Dermis microvascular lymphatic vessel endothelial cell (primary cell): Measurements from ENCODE around the gene PNPLA1. TPM values are rescaled to one million over a fixed set of nuclear protein-coding genes. Genes with fewer than 3 reads are reported as not detected.

Experiments
- DNase-seq, 2 donors: peaks; one replicate each; pipeline versions ENCODE4 v3.0.0 to v3.0.0-alpha.2; 2010; ENCODE audit warnings: low read depth in 2 of 2
- total RNA-seq: library from RNA; depleted of rRNA; stranded (reverse); fragments of >200 nt; gene quantifications from 2 replicates; pipeline ENCODE4 v1.2.1, GENCODE V29; 2014

Gene PNPLA1
- total RNA-seq, 1 donor from 2014 or later = not detected

DNA sequence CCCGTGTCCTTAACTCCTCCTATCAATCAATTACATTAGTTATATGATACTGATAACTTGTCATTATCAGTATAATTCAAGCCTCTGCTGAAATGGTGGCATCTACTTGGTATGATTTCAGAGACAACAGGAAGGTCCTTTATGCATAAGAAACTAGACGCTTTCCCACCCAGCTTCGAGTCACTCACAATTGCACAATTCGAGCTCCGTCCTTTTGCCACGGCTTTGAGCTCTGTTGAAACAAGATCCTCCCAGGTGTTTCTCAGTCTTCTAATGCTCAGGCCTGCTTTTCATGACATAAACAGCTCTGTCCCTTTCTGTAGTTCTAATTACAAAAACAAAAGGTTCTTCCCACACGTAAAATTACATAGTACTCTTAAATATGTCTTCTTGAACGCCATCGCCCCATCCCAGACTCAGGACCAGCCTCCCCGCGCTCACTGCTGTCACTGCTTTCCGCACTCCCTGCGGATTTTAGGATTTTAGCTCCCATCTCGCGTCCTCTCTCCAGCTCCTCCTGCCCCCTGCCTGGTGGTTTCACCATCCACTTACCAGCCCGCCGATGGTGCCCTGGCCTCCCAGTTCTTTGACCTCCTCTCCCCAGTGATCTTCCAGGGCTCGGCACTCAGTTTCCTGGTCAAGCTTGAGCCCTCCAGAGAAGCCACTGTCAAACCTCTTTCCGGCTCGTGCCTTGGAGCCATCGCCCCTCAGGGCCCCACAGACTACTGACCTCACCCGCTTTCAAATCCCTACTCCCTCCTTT lies 23.2 kb upstream of the PNPLA1 start:
- DNase-seq = no peak

DNA sequence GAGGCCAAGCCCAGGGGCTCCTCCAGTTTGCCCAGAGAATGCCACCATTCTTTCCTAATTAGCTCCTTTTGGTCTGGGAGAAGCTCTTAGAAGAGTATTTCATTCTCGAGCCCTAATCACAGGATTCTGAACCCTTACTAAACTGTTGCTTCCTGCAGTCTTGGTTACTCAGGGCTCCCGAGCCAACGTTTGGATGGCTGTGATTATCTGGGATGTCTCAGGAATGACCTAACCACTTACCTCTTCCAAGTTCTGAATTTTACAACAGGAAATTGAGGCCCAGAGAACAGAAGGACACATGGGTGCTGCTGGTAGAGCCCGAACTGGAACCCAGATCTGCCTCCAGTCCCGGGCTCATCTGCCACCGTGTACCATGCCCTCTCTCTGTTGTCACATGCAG lies 22.2 kb upstream of the PNPLA1 start:
- peak in 1 of 2 donors; percentile 33 for DNase-seq

DNA sequence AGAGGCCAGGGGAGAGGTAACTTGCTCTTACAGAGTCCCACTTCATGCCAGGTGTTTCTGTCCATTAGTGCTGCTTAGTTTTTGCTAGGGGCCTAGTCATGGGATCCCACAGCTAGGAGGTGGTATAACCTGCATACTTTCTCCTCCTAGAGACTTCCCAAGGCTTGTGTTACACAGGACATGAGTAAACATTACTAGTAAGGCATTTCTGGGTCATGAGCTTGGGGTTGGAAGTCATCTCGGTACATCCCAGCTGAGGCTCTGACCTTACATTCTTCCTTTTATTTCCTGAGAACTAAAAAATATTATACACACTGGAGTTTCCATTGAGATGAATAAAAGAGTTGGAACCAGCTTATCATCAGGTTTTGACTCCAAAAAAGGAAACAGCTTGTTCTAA lies 20.9 kb upstream of the PNPLA1 start:
- DNase-seq = peak; percentile 12 to 69

DNA sequence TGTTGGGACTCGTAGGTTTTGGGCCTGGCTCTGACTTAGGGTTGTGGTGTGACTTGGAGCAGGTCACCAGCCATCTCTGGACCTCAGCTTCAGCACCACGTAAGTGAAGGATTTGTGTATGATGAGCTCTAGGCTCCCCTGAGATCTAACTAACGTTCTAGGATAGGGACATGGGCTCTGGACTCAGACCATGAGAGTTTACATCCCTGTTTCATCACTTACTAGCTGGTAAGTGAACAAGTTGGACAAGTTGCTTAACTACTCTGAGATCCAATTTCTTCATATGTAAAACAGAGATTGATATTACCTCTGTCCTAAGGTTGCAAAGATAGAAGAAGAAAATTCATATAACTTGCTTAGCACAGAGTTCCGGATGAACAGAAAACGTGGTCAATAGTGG lies 20.3 kb upstream of the PNPLA1 start:
- DNase-seq = no peak

DNA sequence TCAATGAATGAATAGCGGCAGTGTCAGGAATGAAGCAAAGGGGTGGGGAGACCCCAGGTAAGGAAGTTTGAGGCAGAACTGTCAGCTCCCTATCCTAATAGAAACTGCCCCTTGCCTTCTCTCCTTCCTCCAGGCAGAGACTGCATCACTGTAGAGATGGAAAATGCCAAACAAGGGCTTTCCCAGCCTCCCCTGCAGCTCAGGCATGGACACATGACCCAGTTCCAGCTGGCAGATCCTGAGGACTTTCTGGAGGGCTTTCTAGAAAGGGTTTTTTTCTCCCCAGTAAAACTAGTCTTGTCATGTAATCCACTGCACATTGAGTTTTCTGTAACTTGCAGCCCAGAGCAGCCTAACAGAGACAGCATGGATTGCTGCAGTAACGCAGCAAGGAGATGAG lies 17.9 kb upstream of the PNPLA1 start:
- DNase-seq = no peak

DNA sequence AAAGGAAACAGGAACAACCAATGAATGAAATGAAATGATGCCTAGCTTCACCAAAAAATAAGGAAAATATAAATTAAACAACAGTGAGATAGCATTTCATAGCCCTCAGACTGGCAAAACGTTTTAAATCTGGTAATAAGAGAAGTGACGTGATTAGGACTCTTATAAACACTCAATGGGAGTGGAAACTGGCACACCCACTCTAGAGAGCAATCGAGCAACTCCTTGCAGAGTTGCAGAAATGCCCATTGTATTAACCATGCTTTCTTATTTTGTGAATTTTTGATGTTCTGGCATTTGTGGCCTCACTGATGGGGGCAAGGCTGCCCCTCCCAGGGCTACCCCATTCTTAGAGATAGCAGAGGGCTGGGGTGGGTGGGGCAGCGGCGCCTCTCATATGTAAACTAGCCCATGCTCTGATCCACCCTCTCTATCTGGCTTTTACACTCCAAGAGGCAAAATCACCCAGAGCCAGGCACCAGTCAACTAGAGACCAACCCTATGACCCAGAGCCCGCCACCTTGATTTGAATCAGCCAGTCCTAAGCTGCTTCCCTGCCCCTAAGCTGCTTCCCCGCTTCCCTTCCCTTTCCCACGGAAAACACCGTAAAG lies 6.4 kb upstream of the PNPLA1 start:
- no peak for DNase-seq

DNA sequence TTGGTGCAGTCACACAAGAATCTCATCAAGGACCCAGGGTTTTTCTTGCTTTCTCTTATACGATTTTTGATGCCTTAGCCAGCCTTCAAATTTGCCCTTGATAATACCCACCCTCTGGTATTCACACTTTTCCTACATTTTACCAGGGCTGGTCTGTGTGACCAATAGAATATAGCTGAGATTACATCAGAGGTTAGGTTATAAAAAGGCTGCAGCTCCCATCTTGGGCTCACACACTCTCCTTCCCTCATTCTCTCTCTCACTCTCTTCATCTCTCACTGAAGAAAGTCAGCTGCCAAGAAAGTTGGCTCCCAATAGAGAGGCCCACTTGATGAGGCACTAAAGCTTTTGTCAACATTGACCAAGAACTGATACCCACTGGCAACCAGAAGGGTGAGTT lies 4.1 kb upstream of the PNPLA1 start:
- DNase-seq = no peak

DNA sequence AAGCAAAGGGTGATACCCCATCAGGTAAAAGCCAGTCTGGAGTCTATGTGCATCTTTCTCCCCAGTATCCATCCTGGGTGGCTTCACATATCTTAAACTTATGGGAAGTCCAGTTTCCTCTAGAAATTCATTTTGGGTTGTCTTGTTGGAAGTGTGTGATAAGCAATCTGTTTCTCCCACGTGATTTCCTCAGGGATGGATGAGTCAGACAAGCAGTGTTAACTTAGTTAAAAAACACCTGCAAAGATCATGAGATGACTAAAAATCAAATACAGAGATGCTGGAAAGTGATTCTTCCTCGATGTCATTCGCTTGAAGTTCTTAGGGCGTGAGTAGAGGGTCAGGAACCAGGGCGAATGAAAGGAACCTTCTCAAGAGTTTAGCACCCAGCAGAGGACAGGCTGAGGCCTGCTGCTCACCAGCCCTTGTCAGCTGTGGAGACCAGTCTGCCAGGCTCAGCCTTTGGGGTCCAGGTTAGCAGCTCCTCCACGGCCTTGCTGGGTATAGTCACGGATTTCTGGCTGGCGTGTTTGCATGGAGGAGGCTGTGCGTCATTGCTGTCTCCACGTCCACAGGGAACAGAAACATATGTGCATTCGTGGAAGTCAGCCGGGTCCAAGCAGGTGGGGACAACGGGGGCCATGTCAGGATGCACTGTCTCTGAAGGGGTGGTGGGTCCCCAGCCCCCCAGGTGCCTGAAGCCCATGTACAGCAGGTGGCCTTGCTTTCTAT lies 2.8 kb upstream of the PNPLA1 start:
- peak in 1 of 2 donors; percentile 49 for DNase-seq

DNA sequence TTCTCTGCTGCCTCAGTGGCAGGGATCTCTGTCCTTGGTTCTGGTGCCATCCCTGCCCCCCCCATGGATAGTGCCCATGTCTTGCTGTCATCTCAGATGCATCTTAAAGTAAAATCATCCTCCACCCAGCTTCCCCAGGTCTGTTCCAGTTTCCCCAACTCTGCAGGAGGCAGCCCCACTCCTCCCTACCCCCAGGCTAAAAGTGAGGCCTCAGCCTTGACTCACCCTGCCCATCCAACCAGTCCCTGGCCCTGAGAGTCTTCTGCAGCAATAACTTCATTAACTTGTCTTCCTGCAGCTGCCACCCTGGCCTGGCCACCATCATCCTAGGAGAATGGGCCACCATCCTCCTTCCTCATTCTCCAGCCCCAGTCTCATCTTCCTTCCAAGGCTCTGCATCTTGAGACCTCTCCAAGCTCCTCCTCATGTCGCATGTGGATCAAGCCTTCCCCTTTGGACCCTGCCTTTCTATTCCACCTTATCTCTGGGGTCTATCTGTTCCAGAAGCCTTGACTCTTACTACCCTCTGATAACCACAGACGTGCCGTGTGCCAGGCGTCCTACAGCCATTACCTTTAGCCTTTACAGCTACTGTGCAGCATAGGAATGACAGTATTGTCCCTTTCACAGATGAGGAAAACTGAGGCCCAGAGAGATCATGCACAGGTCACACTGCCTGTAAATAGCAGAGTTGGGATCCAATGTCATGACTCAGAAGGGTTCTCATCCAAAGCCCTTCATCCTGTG lies 2.0 kb upstream of the PNPLA1 start:
- no peak for DNase-seq

DNA sequence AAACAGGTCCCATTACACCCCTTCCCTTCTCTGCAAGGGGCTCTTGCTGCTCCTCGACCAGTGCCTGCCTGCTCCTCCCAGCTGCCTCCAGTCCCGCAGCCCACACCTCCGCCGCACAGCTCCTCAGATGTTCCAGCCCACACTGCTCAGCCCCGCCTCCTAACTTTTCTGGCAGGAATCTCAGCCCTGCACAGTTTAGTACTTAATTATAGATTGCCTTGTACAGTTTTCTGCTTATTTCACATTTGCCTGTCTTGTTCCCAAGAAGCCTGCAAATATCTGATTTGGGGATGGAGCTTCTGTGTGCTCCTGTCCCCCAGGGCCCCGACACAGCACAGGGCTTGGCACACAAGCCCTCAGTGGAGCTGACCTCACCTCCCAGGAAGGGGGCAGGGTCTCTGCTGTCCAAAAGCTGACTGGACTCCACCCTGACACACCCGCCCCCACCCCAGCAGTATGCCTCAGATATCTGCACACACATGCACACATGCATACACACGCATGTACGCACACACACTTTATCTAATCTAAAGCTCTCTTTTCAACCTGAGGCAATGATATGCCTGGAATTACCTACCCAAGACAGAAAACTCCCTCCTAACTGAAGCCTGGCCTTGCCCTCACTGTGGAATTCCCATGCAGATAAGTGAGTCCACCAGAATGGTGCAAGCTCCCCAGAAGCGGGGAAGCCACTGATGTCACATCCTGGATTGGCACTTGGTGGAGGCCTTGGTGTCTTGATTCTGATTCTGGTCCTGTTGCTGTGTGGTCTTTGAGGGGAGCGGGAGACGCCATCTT lies 1.2 kb upstream of the PNPLA1 start:
- no peak for DNase-seq

DNA sequence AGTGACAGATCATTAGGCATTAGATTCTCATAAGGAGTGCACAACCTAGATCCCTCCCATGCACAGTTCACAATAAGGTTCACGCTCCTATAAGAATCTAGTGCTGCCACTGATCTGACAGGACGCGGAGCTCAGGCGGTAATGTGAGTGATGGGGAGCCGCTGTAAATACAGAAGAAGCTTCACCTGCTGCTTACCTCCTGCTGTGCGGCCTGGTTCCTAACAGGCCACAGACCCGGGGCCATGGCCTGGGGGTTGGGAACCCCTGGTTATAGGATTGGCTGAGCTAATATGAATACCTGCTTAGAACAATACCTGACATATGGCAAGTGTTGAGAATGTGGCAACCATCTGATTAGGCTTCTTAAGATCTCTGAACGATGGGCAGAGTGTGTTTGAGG lies 2.4 kb downstream of the PNPLA1 start:
- DNase-seq = no peak

DNA sequence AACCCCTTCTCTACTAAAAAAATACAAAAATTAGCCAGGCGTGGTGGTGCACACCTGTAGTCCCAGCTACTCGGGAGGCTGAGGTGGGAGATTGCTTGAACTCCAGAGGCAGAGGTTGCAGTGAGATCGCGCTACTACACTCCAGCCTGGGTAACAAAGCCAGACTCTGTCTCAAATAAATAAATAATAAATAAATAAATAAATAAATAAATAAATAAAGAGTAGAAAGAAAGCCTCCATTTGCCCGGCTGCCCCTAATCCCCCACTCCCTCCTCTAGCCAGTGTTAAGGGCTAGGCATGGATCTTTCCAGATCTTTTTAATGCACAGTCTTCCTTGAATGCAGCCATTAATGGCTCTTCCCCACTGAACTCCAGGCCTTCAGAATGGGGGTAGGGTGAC lies 3.2 kb downstream of the PNPLA1 start:
- DNase-seq = no peak

DNA sequence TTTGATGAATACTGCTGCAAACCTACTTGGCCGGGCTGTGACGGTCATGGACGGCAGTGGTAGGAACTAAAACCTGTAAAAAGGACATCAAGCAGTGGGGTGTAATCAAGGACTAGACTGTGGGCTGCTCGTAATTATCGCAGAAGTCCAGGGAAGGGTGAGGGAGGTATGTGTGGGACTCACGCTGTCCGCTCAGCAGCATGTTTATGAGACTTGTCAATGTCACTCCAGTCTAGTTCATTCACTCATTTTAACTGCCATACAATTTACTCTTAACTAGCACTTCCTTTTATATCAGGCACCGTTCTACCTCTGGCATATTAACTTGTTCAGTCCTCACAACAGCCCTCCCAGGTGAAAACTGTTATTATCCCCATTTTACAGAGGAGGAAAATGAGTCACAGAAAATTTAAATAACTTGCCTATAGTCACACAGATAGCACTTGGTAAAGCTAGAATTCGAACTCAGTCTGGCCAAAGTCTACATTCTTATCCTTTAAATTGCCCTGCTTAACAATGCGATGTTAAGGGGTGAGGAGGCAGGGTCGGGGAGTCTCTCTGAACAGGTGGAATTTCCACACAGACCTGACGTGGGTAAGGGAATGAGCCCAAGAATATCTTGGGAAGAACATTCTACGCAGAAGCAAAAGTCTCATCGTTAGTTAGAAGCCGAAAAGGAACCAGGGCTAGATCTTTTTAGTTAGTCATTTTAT lies 4.1 kb downstream of the PNPLA1 start:
- DNase-seq = no peak

DNA sequence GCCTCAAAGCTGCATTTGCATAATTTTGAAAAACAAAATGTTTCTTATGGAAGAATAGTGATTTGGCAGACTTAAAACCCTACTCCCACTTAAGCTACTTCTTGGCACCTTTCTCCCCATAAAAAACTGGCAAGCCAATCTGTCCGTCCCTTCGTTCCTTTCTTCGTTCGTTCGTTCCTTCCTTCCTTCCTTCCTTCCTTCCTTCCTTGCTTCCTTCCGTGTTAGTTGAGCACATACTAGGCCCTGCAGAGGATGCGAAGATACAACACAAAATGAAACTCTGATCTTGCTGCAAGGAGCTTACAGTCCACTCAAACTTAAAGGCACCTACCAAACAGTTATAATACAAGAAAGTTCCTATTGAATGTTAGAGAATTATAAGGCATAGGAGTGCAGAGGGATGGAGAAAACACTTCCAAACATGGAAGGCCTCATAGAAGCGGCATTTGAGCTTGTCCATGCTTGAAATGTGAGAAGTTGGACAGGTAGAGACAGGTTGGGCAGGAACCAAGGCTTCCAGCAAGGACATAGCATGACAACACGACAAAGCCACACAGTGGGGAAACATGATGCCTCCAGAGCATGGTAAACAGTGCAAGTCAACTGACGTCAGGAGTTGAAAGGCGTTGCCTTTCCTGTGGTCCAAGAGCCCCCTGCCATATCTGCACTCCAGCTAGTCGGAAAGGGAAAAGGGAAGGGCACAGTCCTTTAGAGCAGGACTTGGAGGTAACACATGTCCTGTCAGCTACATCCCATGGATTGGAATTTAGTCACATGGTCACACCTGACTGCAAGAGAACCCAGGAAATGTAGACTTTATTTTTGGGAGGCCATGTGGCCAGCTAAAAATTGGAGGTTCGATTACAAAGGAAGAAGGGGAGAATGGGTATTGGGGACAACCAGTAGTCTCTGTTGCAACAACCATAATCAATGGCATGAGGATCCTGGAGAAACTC lies 7.0 kb downstream of the PNPLA1 start:
- no peak for DNase-seq

DNA sequence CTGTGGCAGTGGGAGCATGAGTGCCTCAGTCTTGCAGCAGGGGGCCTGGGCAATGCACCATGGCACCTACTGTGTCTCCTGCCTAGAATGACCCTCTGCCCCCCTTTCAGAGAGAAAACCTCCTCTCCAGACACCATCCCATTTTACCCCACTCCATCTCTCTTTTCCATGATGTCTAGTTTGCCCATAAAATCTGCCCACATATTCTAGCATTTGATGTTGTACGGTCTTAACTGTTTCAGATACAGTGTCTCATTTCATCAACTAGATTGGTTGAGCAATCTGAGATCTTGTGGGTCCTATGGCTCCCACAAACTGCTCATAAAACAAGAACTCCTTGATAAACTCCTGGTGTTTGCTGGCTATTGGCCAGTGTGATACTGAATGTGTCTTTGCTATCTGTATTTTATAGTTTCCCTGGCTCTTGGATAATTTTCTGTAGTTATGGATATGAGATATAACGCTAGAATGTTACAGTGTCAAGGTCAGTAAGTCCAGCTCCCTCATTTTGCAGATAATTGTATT lies 8.1 kb downstream of the PNPLA1 start:
- DNase-seq = no peak

DNA sequence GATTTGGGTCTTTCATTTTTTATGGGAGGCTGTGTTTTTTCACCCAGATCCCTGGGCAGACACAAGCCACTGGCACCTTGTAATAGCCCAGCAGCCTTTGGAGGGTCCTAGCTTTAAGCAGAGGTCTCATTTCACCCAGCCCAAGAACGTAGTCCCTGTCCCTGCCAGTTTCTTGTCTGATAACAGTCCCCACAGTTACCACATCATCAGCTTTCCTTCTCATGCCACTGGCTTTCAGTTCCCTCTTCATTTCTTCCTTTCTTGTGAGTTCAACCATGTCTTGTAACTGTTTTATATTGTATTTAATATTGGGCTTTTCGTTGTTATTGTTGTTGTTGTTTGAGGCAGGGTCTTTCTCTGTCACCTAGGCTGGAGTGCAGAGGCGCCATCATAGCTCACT lies 10.6 kb downstream of the PNPLA1 start:
- DNase-seq = no peak

DNA sequence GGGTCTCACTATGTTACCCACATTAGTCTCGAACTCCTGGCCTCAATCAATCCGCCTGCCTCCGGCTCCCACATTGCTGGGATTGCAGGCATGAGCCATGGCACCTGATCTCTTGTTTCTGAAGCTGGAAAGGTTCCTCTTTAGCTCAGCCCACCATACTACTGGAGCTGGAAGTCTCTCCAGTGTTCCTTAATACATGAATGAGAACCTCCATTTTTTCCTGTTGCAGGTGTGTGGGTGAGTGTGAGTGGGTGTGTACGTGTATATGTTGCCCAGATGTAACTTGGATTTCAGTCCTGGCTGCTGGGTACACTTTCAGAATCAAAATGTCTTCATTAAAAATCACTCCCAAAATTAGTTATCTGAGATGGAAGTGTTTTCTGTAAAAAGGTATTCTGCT lies 11.1 kb downstream of the PNPLA1 start:
- DNase-seq = no peak

DNA sequence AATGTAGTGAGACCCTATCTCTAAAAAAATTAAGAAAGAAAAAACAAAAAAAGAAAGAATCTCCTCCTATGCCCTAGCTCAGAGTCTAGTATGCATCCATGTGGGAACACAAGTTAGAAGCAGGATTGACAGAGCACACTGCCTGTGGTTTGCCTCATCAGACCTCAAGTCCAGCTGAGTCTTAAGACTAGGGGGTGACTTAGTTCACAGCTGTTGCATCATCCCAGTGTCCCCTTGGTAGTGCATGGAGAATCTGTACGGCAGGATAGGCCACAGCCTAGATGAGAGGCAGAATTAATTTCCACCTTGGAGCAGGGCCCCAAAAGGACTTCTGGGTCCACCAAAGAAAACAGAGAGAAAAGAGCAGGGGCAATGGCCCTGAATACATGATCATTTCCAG lies 13.7 kb downstream of the PNPLA1 start:
- DNase-seq = no peak

DNA sequence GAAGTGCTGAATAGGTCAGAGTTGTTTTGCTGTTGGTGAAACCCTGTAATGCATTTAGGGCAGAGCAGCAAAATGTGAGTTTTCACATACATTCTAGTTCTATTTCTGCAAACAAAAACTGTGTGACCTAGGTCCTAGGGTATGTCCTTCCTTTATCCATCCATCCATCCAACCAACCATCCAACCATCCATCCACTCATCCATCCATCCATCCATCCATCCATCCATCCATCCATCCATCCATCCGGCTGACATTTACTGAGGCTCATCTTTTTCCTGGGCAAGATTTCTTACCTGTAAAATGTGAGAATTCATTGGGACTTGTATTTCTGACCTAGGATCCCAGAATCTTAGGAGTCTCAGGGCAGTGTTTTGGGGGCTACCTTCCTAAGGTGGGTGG lies 14.5 kb downstream of the PNPLA1 start:
- DNase-seq = no peak
